Limb (tissue), 2 donors: ENCODE data around the gene ITIH2.

Experiments used
- DNase-seq, 2 donors: peaks; one replicate each; pipeline ENCODE4 v3.0.0-alpha.2; 2016; ENCODE audit errors: extremely low spot score in 2 of 2

The ITIH2 gene

DNA sequence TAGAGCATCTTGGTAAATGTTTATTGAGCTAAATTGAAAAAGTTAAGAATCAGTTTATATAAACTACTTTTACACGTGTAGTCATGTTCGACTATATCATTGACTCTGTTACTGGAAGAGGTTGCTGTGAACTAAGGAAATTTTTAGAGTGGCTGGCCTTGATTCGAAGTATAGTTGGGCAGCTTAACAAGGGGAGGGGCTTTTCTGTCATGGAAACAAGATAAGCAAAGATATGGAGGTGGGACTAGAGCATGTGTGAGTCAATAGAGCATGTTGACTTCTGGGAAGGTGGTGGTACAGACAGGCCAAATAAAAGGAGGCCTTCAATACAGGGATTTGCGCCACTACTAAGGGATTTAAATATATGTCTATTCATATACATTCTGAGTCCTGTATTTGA lies 92.5 kb downstream of the ITIH2 start:
- DNase-seq: no peak

- DNase-seq: no peak
Measured at GRCh38 chr10:7797582-7797981, 94.5 kb downstream of the ITIH2 start.
